K562 (cell line): ENCODE data around the gene RNPEP. TPM values are rescaled to one million over a fixed set of nuclear protein-coding genes. Genes with fewer than 3 reads are reported as not detected.

Experiments used
- ARID3A ChIP-seq: IDR thresholded peaks from 2 replicates; pipeline ENCODE4 v1.6.1; 2012; ENCODE audit warnings: low read depth, low read length, improper control_type of control experiment, borderline replicate concordance
- CCNT2 ChIP-seq: IDR thresholded peaks from 2 replicates; pipeline ENCODE4 v1.6.1; 2011; ENCODE audit warnings: borderline replicate concordance, low read depth, mild to moderate bottlenecking, moderate library complexity, mixed read lengths, low read length; ENCODE audit not compliant: insufficient read length; ENCODE audit errors: extremely low read depth
- E2F4 ChIP-seq: sonication (generic); formaldehyde crosslinking; IDR thresholded peaks from 2 replicates; pipeline ENCODE4 v1.8.0; 2022; ENCODE audit warnings: mild to moderate bottlenecking, low read depth, missing genetic modification reagents
- E4F1 ChIP-seq: fragments of 250-450 bp; sonication (Bioruptor Pico); IDR thresholded peaks from 2 replicates; pipeline ENCODE4 v1.5.0; 2021; ENCODE audit warnings: mild to moderate bottlenecking, borderline replicate concordance
- ERF ChIP-seq: fragments of 450-650 bp; formaldehyde crosslinking; IDR thresholded peaks from 2 replicates; pipeline ENCODE4 v1.4.0; 2020; ENCODE audit warnings: mild to moderate bottlenecking, mixed read lengths
- NR4A1 ChIP-seq, 2 experiments: fragments of 250-450 bp in 1 of 2; fragments of 450-650 bp in 1 of 2; sonication (Bioruptor Pico) in 1 of 2; IDR thresholded peaks; 2 replicates each; pipeline versions ENCODE4 v1.4.0 to v1.6.1; 2016 to 2020; ENCODE audit warnings: mild to moderate bottlenecking in 2 of 2, missing compliant biosample characterization in 1 of 2, missing genetic modification characterization in 1 of 2, moderate library complexity in 1 of 2
- PHF8 ChIP-seq: fragments of 200-600 bp; sonication (generic); IDR thresholded peaks from 2 replicates; pipeline ENCODE4 v1.6.1; 2012; ENCODE audit warnings: mixed run types, mild to moderate bottlenecking, inconsistent platforms, low read length, moderate library complexity, borderline replicate concordance
- TEAD4 ChIP-seq, 2 experiments: sonication (generic) in 1 of 2; formaldehyde crosslinking in 1 of 2; IDR thresholded peaks; 2 replicates each; pipeline versions ENCODE4 v1.6.1 to v1.8.0; 2012 to 2022; ENCODE audit warnings: borderline replicate concordance in 1 of 2, inconsistent platforms in 1 of 2, low read length in 1 of 2, mild to moderate bottlenecking in 1 of 2, missing genetic modification reagents in 1 of 2
- VEZF1 ChIP-seq: fragments of 200-800 bp; sonication (Bioruptor generic); IDR thresholded peaks from 2 replicates; pipeline ENCODE4 v1.6.1; 2017; ENCODE audit warnings: missing genetic modification characterization, missing compliant biosample characterization
- ZBTB8A ChIP-seq: fragments of 450-650 bp; IDR thresholded peaks from 2 replicates; pipeline ENCODE4 v1.6.1; 2018; ENCODE audit warnings: mild to moderate bottlenecking, moderate library complexity; ENCODE audit not compliant: partially characterized antibody
- ZEB2 ChIP-seq: fragments of 450-650 bp; IDR thresholded peaks from 2 replicates; pipeline ENCODE4 v1.6.1; 2016
- ZKSCAN3 ChIP-seq: fragments of 250-450 bp; sonication (Bioruptor Pico); IDR thresholded peaks from 2 replicates; pipeline ENCODE4 v1.4.0; 2020
- ZNF232 ChIP-seq: sonication (generic); formaldehyde crosslinking; IDR thresholded peaks from 2 replicates; pipeline ENCODE4 v1.8.0; 2022; ENCODE audit warnings: mild to moderate bottlenecking, missing genetic modification reagents
- ZNF395 ChIP-seq: fragments of 200-800 bp; sonication (Bioruptor generic); IDR thresholded peaks from 2 replicates; pipeline ENCODE4 v1.6.1; 2017; ENCODE audit warnings: missing genetic modification characterization, missing compliant biosample characterization
- ZNF586 ChIP-seq: fragments of 450-650 bp; formaldehyde crosslinking; conservative IDR thresholded peaks from 2 replicates; pipeline ENCODE4 v1.4.0; 2020; ENCODE audit warnings: mild to moderate bottlenecking, moderate library complexity
- ZNF695 ChIP-seq: fragments of 450-650 bp; formaldehyde crosslinking; IDR thresholded peaks from 2 replicates; pipeline ENCODE4 v1.4.0; 2020; ENCODE audit warnings: mild to moderate bottlenecking, moderate library complexity
- ZNF77 ChIP-seq: fragments of 250-450 bp; sonication (Bioruptor Pico); IDR thresholded peaks from 2 replicates; pipeline ENCODE4 v1.5.0; 2020
- polyA plus RNA-seq, 8 experiments: library from polyadenylated mRNA; depleted of rRNA in 4 of 8; stranded (reverse) in 5 of 8; unstranded in 3 of 8; fragments of >200 nt; fragmentation: Nextera tagmentation in 2 of 8; fragmentation: Illumina TruSeq in 1 of 8; extraction: Ambion mirVana in 2 of 8; extraction: Trizol in 1 of 8; gene quantifications; 2 replicates each; pipeline versions ENCODE4 v1.2.1 to v1.2.3, GENCODE V29; 2011 to 2014; ENCODE audit warnings: inconsistent platforms in 1 of 8, missing spikeins in 1 of 8
- total RNA-seq, 7 experiments: library from RNA; depleted of rRNA in 6 of 7; stranded (reverse); fragments of >200 nt in 6 of 7; fragmentation: Illumina TruSeq in 2 of 7; extraction: Trizol in 2 of 7; gene quantifications; 2 replicates each; pipeline versions ENCODE4 v1.2.1 to v1.2.3, GENCODE V29; 2011 to 2021; ENCODE audit warnings: low replicate concordance in 1 of 7

RNPEP gene
- total and polyA plus RNA-seq, 9 of the 15 experiments (the other 6 are each of a cell fraction or from before 2014, with no cell fraction given), result 27.5 to 131 (median 63.4) TPM

GRCh38 chr1:202016811-202017748 lies 34.6 kb downstream of the RNPEP start (continued):
- TF ChIP-seq ARID3A (no peak), ZBTB8A (no peak), E4F1 (no peak), PHF8 (no peak), ZNF232 (no peak), ZKSCAN3 (CRISPR knock-in tag) (0 out of 2 replicates have a peak, but pooled peaks have one; percentile 31), ZNF695 (CRISPR knock-in tag) (no peak), TEAD4 (IDR thresholded peaks at IDR 0.05; ENCODE audit: low read length) (no peak), TEAD4 (CRISPR knock-in tag; IDR thresholded peaks at IDR 0.05; ENCODE audit: borderline replicate concordance) (no peak), ZEB2 (no peak), ZNF77 (no peak), NR4A1 (CRISPR knock-in tag; IDR thresholded peaks at IDR 0.05) (no peak), NR4A1 (tag; IDR thresholded peaks at IDR 0.05) (peak; percentile 28; the same call in 1 of the 2 replicates), CCNT2 (no peak), ERF (no peak), ZNF395 (CRISPR knock-in tag) (no peak; the same call in 1 of the 2 replicates), E2F4 (CRISPR knock-in tag) (no peak), VEZF1 (no peak), ZNF586 (CRISPR knock-in tag) (no peak)
